Gastroesophageal sphincter (tissue), 4 donors: ENCODE results near the gene TOMM34. TPM values are rescaled to one million over a fixed set of nuclear protein-coding genes. Genes with fewer than 3 reads are reported as not detected.

Experiments used
- ATAC-seq: fragments of 150-250 bp; one replicate; pipeline ENCODE4 v1.9.1; 2016; ENCODE audit warnings: mild to moderate bottlenecking, moderate library complexity
- H3K27ac ChIP-seq, 4 donors: fragments of 200-600 bp; sonication (generic) in 3 of 4; 1 replicate in 3 of 4; 2 replicates in 1 of 4; pipeline ENCODE4 v1.5.1; 2016 to 2019
- H3K27me3 ChIP-seq: fragments of 200-600 bp; sonication (generic); one replicate; pipeline ENCODE4 v1.5.1; 2019
- H3K36me3 ChIP-seq, 2 donors: fragments of 200-600 bp; sonication (generic); one replicate each; pipeline ENCODE4 v1.5.1; 2019; ENCODE audit warnings: control low read depth in 1 of 2
- H3K4me1 ChIP-seq, 3 donors: fragments of 200-600 bp; sonication (generic); 1 replicate in 2 of 3; 2 replicates in 1 of 3; pipeline ENCODE4 v1.5.1; 2016 to 2019; ENCODE audit warnings: control low read depth in 2 of 3
- H3K4me3 ChIP-seq, 2 donors: fragments of 200-600 bp; sonication (generic); one replicate each; pipeline ENCODE4 v1.5.1; 2019; ENCODE audit warnings: mild to moderate bottlenecking in 1 of 2, moderate library complexity in 1 of 2
- H3K9me3 ChIP-seq, 3 donors: fragments of 200-600 bp; sonication (generic); one replicate each; pipeline ENCODE4 v1.5.1; 2017 to 2019; ENCODE audit warnings: control low read depth in 2 of 3
- EP300 ChIP-seq: sonication (generic); formaldehyde crosslinking; IDR thresholded peaks from one replicate; pipeline ENCODE4 v1.6.1; 2017; ENCODE audit warnings: antibody characterized with exemption, mild to moderate bottlenecking
- POLR2A ChIP-seq, 2 donors: fragments of 450-650 bp; IDR thresholded peaks; one replicate each; pipeline ENCODE4 v1.6.1; 2017; ENCODE audit warnings: antibody characterized with exemption in 2 of 2, mild to moderate bottlenecking in 2 of 2, moderate library complexity in 1 of 2
- POLR2AphosphoS5 ChIP-seq: sonication (generic); formaldehyde crosslinking; IDR thresholded peaks from one replicate; pipeline ENCODE4 v1.6.1; 2017; ENCODE audit warnings: antibody characterized with exemption
- WGBS, 2 donors: methylation state at CpG; one replicate each; pipeline ENCODE4 v1.1.5; 2018; ENCODE audit warnings: low coverage in 1 of 2; 5-methylcytosine and 5-hydroxymethylcytosine counted together
- total RNA-seq, 4 donors: library from RNA; depleted of rRNA; stranded (reverse); fragments of >200 nt; gene quantifications; one replicate each; pipeline ENCODE4 v1.1.0, GENCODE V29; 2016
- TF ChIP-seq, protein P1 (sequence below), 4 experiments: fragments of 200-600 bp in 2 of 4; fragments of 450-650 bp in 2 of 4; sonication (generic) in 1 of 4; IDR thresholded peaks; one replicate each; pipeline ENCODE4 v1.5.1; 2017 to 2019; ENCODE audit warnings: antibody characterized with exemption in 4 of 4, mild to moderate bottlenecking in 2 of 4, moderate library complexity in 2 of 4

Gene TOMM34
- total RNA-seq, 4 donors from 2014 or later, result 6.8 to 16.5 (median 13.8) TPM

DNA sequence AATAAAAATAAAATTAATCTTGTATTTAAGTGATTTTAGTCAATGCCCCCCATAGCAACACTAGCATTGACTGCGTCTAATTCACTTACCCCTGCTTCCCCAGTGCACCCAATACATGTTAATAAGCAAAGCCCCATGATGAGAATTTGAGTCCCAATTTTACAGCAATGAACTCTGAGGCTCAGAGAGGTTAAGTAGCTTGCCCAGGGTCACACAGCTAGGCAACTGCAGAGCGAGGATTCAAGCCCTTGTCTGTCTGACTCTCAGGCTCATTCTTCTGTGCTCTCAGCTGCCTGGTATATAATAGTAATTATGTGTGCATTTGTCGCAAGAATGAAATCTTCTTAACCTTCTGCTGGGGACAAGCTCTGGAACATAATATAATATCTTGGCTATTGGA, 41.9 kb downstream of the TOMM34 start:
- TF ChIP-seq EP300, result no peak
- TF ChIP-seq, protein P1, sequence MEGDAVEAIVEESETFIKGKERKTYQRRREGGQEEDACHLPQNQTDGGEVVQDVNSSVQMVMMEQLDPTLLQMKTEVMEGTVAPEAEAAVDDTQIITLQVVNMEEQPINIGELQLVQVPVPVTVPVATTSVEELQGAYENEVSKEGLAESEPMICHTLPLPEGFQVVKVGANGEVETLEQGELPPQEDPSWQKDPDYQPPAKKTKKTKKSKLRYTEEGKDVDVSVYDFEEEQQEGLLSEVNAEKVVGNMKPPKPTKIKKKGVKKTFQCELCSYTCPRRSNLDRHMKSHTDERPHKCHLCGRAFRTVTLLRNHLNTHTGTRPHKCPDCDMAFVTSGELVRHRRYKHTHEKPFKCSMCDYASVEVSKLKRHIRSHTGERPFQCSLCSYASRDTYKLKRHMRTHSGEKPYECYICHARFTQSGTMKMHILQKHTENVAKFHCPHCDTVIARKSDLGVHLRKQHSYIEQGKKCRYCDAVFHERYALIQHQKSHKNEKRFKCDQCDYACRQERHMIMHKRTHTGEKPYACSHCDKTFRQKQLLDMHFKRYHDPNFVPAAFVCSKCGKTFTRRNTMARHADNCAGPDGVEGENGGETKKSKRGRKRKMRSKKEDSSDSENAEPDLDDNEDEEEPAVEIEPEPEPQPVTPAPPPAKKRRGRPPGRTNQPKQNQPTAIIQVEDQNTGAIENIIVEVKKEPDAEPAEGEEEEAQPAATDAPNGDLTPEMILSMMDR (IDR thresholded peaks at IDR 0.05), result no peak
- ATAC-seq, result no peak

DNA sequence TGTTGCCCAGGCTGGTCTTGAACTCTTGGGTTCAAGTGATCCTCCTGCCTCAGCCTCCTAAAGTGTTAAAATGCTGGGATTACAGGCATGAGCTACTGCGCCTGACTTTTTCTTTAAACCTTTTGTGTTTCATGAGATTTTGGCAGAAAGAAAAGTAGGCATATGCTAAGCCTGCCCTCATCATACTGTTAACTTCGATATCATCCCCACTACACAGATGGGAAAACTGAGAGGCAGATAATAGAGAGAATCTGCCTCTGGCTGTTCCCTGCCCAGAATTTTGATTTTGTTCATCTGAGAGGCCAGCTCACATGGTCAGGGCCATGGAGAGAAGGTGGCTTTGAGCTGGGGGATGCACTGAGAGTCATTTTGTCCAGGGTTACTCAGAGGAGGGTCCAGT, 42.8 kb downstream of the TOMM34 start:
- no peaks in the 10 kb centered on the region for H3K9me3 ChIP-seq
- H3K4me1 ChIP-seq, result no peaks in the 10 kb centered on the region
- no peaks in the 10 kb centered on the region for H3K27me3 ChIP-seq
- H3K4me3 ChIP-seq, result no peak overlapping the region
- no peak for TF ChIP-seq POLR2AphosphoS5
- TF ChIP-seq, protein P1 (IDR thresholded peaks at IDR 0.05), result no peak
- no peak for TF ChIP-seq POLR2A (IDR thresholded peaks at IDR 0.05)
- TF ChIP-seq EP300, result no peak
- ATAC-seq, result no peak
- H3K27ac ChIP-seq, result no peak overlapping the region
- peaks cover 0 to 16% of the 10 kb centered on the region in 2 donors for H3K36me3 ChIP-seq
- WGBS, 2 donors, result 90% methylated on average over 2 of the region's 2 CpGs; no CpG with 5 or more reads in 1 of the 2 donors

More for the DNA sequence above, 41.9 kb downstream of the TOMM34 start:
- 94 to 100% methylated on average over 3 of the region's 3 CpGs for WGBS, 2 donors
- Histone ChIP-seq H3K4me1 (no peaks in the 10 kb centered on the region), H3K36me3 (peaks cover 0 to 15% of the 10 kb centered on the region in 2 donors), H3K4me3 (no peak overlapping the region), H3K27ac (no peak overlapping the region), H3K9me3 (no peaks in the 10 kb centered on the region), H3K27me3 (no peaks in the 10 kb centered on the region)

DNA sequence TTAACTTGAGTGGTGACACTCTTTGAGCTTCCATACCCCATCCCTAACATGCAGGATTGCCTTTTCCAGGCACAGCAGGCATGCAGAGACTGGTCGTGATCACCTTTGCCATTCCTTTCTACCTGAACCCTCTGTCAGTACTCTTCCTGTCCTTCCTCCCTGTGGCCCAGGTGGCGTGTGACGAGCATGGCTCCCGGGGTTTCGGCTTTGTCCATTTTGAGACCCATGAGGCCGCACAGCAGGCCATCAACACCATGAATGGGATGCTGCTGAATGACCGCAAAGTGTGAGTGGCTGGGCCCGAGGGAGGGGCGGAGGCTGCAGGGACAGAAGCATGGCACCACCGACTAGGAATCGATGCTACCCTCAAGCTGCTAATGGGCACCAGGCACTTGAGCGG, 43.6 kb downstream of the TOMM34 start:
- no peak for ATAC-seq
- no peaks in the 10 kb centered on the region for H3K4me1 ChIP-seq
- H3K27me3 ChIP-seq, result no peaks in the 10 kb centered on the region
- TF ChIP-seq POLR2AphosphoS5 (no peak), EP300 (no peak), POLR2A (IDR thresholded peaks at IDR 0.05) (no peak)
- TF ChIP-seq, protein P1 (IDR thresholded peaks at IDR 0.05), result no peak
- no peak overlapping the region for H3K27ac ChIP-seq
- no peak overlapping the region for H3K4me3 ChIP-seq
- peaks cover 0 to 15% of the 10 kb centered on the region in 2 donors for H3K36me3 ChIP-seq
- WGBS, 2 donors, result 100% methylated on average over 1 of the region's 12 CpGs; no CpG with 5 or more reads in 1 of the 2 donors
- no peaks in the 10 kb centered on the region for H3K9me3 ChIP-seq

DNA sequence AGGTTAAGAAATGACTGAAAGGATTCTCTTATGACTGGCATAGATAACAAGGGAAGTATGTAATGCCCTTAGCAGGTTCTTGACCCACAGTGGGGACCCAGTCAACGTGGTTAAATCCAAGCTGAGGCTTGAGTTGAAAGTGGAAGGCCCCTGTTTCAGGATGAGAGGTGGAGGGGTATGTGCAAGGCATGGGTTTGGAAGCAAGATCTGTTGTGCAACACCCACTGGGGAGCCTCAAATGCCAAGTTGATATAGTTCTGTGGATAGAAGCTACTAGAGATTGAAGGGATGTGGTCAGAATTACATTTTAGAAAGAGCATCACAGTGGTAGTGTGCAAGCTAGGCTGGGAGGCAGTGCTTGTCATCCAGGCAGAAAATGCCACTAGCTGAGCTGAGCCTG, 45.3 kb downstream of the TOMM34 start:
- H3K4me3 ChIP-seq, result no peak overlapping the region
- H3K27me3 ChIP-seq, result no peaks in the 10 kb centered on the region
- H3K4me1 ChIP-seq, result peaks cover 0 to 9% (median 4%) of the 10 kb centered on the region in 3 donors
- H3K9me3 ChIP-seq, result no peaks in the 10 kb centered on the region
- H3K27ac ChIP-seq, result no peak overlapping the region
- ATAC-seq, result no peak
- peaks cover 0 to 15% of the 10 kb centered on the region in 2 donors for H3K36me3 ChIP-seq
- 67% methylated on average over 1 of the region's 1 CpG; no CpG with 5 or more reads in 1 of the 2 donors for WGBS, 2 donors
- TF ChIP-seq POLR2A (IDR thresholded peaks at IDR 0.05), result no peak
- TF ChIP-seq, protein P1 (IDR thresholded peaks at IDR 0.05), result no peak
- TF ChIP-seq EP300, result no peak
- TF ChIP-seq POLR2AphosphoS5, result no peak

DNA sequence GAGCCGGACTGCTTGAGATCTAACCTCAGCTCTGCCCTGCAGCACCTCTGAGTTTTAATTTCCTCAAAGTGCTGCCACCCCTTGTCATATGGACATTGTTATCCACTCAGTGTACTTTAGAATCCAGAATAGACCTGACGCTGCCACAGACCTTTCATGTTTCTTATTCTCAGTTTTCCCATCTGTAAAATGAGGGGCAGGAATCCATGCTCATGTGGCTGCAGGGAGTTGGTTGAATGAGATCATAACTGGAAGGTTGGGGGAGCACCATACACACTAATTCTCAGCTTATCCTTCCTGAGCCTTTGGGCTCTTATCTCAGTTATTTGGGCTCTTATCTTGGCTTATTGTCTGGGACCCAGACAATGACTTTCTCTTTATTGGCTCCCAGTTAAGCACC, 48.0 kb downstream of the TOMM34 start:
- no peak overlapping the region for H3K4me3 ChIP-seq
- peaks cover 0 to 26% of the 10 kb centered on the region in 2 donors for H3K36me3 ChIP-seq
- no peaks in the 10 kb centered on the region for H3K27me3 ChIP-seq
- H3K4me1 ChIP-seq, result peaks cover 0 to 20% (median 4%) of the 10 kb centered on the region in 3 donors
- 100% methylated on average over 1 of the region's 2 CpGs for WGBS, 2 donors
- H3K27ac ChIP-seq, result no peak overlapping the region
- no peaks in the 10 kb centered on the region for H3K9me3 ChIP-seq
- TF ChIP-seq, protein P1 (IDR thresholded peaks at IDR 0.05), result no peak
- no peak for TF ChIP-seq EP300
- TF ChIP-seq POLR2AphosphoS5, result no peak
- no peak for TF ChIP-seq POLR2A (IDR thresholded peaks at IDR 0.05)
- ATAC-seq, result no peak
